ENCODE measurements around the gene TENM4.

Gene TENM4

DNA sequence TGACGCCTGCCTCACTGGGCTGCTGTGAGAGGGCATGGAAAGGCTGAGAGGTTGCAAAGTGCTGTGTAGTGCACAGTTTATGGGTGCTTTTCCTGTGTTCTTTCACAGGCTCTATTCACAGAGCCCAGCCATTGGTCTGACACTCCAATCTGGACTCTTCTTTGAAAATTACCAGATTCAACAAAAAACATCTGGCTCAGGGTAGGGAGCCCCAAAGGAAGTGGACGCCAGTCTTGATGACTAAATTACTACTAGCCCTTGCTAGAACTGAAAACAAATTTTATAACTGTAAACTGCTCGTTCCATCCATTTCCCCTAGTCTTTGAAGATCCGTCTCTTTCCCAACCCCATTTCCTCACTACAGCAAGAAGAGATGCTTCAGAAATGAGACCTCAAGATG lies 178.6 kb downstream of the TENM4 start:
- TF ChIP-seq, protein P1, sequence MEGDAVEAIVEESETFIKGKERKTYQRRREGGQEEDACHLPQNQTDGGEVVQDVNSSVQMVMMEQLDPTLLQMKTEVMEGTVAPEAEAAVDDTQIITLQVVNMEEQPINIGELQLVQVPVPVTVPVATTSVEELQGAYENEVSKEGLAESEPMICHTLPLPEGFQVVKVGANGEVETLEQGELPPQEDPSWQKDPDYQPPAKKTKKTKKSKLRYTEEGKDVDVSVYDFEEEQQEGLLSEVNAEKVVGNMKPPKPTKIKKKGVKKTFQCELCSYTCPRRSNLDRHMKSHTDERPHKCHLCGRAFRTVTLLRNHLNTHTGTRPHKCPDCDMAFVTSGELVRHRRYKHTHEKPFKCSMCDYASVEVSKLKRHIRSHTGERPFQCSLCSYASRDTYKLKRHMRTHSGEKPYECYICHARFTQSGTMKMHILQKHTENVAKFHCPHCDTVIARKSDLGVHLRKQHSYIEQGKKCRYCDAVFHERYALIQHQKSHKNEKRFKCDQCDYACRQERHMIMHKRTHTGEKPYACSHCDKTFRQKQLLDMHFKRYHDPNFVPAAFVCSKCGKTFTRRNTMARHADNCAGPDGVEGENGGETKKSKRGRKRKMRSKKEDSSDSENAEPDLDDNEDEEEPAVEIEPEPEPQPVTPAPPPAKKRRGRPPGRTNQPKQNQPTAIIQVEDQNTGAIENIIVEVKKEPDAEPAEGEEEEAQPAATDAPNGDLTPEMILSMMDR (conservative IDR thresholded peaks at IDR 0.05; ENCODE audit: low read length), result no peak
- DNase-seq (ENCODE audit: low read depth), result peak; percentile 94
- H3K4me3 ChIP-seq (ENCODE audit: low read length), result no peak overlapping the region

DNA sequence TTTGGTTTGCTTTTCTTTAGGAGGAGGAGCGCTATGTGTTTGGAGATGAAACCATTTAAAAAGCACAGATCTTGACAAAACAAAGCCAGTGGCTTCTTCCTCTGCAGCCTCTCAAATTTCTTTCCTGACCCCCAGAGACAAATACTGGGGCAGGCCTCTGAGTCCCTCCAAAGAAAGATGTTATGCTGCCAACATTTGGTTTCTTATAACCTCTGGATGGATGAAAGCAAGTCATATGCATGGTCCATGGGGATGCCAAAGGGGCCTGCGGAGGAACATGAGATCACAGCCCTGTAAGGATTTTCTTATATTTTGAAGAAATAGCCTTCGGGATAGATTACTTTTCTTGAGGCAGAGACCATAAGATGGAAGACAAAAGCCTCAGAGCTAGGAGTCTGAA lies 179.1 kb downstream of the TENM4 start:
- DNase-seq (ENCODE audit: low read depth), result no peak
- no peak overlapping the region for H3K4me3 ChIP-seq (ENCODE audit: low read length)
- TF ChIP-seq, protein P1 (conservative IDR thresholded peaks at IDR 0.05; ENCODE audit: low read length), result no peak

DNA sequence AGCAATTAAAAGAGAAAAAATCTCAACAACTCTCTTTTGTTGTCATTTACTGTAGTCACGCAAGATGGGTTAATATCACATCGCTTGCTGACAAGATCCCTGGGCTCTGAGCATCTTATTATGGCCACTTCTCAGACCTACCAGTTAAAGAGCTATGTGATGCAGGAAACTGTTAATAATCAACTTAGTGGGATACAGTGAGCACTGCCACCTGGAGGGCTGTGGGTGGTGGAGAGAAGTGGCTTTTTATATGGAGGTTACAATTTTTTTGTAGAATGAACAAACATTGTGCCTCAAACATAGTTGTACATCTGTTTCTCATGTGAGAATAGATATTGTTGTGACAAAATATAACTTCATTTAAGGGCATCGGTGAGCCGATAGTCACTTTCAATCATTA lies 181.0 kb downstream of the TENM4 start:
- H3K4me3 ChIP-seq (ENCODE audit: low read length), result no peak overlapping the region
- TF ChIP-seq, protein P1 (conservative IDR thresholded peaks at IDR 0.05; ENCODE audit: low read length), result peak; percentile 20; the same call in 1 of the 2 replicates
- DNase-seq (ENCODE audit: low read depth), result no peak

DNA sequence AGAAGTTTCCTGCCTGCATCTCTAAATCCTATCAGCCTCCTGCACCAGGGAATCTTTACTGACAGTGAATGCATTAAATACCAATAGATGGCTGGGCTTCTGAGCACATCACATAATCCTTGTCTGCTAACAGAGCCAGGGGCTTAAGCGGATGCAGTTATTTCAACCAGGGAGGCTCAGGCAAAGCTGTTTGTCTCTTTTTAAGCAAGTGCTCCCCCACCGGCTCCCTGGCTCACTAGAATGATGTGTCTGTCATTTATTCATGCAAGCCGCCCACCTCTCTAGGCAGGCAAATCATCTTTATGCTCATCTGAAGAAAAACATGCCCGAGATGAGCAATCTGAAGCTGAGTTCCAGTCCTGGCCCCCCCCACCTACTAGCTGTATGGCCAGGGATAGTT lies 182.3 kb downstream of the TENM4 start:
- TF ChIP-seq, protein P1 (conservative IDR thresholded peaks at IDR 0.05; ENCODE audit: low read length), result no peak
- DNase-seq (ENCODE audit: low read depth), result peak; percentile 31
- no peak overlapping the region for H3K4me3 ChIP-seq (ENCODE audit: low read length)

DNA sequence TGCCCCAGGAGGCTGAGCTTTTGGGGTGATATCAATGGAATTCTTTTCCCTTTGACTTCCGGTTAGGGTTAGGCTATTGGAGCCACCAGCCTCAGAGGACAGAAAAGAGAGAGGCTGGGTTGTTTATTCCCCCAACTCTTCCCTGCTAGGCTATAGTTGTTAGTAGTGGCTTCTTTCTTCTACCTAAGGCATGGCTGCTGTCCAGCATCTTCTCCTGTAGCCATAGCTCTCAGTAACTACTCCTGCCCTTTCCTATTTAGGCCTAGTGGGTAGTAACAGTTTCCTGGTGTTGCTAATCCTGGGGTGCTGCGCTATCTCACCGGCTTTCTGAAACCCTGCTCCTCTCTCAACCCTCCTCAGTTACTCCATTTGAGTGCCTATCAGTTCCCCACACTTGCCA lies 184.9 kb downstream of the TENM4 start:
- H3K4me3 ChIP-seq (ENCODE audit: low read length), result no peak overlapping the region
- DNase-seq (ENCODE audit: low read depth), result no peak
- TF ChIP-seq, protein P1 (conservative IDR thresholded peaks at IDR 0.05; ENCODE audit: low read length), result no peak

DNA sequence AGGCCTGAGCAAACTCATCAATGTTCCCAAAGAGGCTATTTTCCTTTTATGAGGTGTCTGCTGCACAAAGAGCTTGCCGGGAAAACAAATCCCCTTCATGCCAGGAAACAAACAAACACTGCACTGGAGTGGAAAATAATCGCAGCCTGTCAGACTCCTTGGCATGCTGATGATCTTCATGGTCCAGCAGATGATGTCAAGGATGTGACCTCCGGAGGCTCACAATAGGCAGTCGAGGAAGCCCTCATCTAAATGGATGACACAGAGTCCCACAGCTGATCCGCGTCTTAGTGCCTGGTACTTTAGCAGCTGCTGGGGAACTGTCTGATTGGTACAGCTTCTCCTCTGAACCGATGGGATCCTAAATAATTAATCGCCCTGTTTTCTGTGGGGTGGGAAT lies 187.6 kb downstream of the TENM4 start:
- TF ChIP-seq, protein P1 (conservative IDR thresholded peaks at IDR 0.05; ENCODE audit: low read length), result no peak
- no peak overlapping the region for H3K4me3 ChIP-seq (ENCODE audit: low read length)
- no peak for DNase-seq (ENCODE audit: low read depth)

DNA sequence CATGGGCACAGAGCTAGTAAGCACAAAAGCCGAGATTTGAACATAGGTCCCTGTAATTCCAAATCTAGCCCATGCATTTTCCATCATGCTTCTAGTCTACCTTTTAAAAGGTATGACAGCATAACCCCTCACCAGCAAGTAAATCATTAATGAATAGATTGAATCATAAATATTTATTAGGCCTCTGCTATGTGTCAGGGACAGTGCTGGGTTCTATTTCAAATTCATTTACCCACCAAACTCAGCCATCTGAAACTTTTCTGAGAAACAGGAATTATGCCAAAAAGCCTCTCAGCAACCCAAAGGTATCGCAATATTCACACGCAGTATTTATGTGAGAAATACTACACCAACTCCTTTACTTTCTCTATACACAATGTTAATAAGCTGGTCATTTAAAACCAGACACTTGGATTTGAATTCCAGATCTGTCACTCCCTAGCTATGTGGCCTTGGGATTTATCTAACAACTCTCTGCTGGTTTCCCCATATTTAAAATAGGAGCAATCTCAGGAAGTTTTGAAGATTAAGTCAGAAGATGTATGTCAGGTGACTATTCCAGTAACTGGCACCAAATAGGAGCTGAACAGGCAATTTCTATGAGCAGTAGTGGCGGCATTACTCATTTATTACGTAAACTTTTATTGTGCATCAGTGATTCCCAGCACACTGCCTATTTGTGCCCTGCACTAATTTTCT lies 191.4 kb downstream of the TENM4 start:
- TF ChIP-seq, protein P1 (conservative IDR thresholded peaks at IDR 0.05; ENCODE audit: low read length), result no peak
- no peak overlapping the region for H3K4me3 ChIP-seq (ENCODE audit: low read length)
- peak; percentile 65 for DNase-seq (ENCODE audit: low read depth)

Measured in AG10803 (cell line).